HG03378 (cell line): ENCODE data around the gene CHTF18.
"Not testable (repeated sequence)": the region's sequence is repeated elsewhere in the genome, so short reads cannot be mapped to it uniquely, and the experiment has no call there.

ENCODE experiments used
- ATAC-seq: cut with Tn5 transposase; IDR thresholded peaks from one replicate; pipeline ENCODE4 v1.9.1; 2021; ENCODE audit warnings: mild to moderate bottlenecking, moderate library complexity; ENCODE audit not compliant: unreplicated experiment

The CHTF18 gene

GRCh38 chr16:824601-825000 lies 36.2 kb downstream of the CHTF18 start:
- no peak for ATAC-seq

- no peak for ATAC-seq
These were observed 37.1 kb downstream of the CHTF18 start for GRCh38 chr16:825341-826061.

- ATAC-seq: no peak
These were observed 39.1 kb downstream of the CHTF18 start for GRCh38 chr16:827513-827912.

- ATAC-seq: no peak
These were observed 40.5 kb downstream of the CHTF18 start for GRCh38 chr16:828891-829290.

DNA sequence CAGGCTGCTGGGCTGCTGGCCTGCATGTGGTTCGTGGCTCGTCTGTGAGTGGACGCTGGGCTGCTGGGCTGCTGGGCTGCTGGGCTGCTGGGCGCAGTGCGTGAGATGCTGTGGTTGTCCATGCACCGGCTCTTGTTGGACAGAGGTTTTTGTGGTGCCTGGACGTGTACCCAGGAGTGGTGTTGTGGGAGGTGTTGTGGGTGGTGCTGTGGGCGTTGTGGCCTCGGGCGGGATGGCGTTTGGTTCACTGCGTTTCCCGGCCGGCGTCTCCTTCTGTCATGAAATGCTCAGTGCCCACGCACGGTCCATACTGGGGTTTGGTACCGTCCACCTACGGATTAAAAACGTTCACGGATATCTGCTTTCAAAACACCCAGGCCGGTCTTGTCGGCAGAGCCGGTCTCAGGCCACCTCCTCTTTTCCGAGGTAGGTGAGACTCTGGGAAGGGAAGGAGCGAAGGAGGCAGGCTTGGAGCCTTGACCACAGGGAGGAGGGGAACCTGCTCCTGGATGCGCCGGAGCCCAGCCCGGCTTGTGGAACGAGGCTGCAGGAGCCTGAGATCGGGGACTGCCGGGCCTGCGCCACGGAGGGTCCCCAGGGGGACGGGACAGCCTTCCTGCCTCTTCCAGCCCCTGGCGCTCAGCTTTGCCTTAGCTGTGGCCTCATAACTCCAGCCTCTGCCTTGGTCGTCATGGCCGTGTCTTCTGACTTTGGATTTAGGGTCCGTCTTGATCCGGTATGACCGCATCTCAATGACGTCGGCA lies 41.9 kb downstream of the CHTF18 start:
- ATAC-seq: no peak

GRCh38 chr16:830871-831570 lies 42.6 kb downstream of the CHTF18 start:
- ATAC-seq: no peak

DNA sequence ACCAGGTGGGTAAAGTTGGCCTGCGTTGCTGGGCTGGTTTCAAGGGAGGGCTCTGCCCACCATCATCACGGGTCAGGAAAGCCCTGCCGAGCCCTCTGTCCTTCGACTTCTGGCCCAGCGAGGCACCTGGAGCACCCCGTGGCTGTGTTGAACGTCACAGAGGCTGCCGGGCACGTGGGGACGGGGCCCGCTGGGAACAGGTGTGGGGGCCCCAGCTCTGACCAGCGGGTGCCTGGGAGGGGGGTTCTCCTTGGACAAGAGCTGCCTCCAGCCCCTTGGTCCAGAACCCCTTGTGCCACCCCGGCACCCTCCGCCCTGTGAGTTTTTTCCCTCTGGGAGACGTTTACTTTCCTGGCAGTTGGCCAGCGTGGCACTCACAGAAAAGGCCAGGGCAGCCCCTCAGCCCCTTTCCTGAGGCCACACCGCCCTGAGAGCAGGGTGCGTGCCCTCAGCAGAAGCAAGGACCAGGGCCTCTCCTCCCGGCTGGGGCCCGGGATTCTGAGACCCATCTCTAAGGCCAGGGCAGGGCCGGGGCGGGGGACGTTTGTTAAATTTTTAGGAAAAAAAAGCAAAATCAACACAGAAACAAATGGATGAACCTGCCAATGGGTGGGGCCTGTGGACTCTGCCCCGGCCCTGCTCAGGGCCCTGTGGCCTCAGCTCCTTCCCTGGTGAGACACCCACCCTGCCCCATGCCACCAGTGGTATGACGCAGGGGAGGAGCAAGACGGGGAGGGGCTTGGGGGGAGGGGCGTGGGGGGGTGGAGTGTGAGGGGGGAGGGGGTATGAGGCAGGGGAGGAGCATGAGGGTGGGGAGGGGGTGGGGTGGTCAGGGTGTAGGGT lies 43.4 kb downstream of the CHTF18 start:
- no peak for ATAC-seq

GRCh38 chr16:832652-833336 lies 44.4 kb downstream of the CHTF18 start:
- no peak for ATAC-seq

- ATAC-seq: no peak
These were observed 45.0 kb downstream of the CHTF18 start for GRCh38 chr16:833411-833810.

DNA sequence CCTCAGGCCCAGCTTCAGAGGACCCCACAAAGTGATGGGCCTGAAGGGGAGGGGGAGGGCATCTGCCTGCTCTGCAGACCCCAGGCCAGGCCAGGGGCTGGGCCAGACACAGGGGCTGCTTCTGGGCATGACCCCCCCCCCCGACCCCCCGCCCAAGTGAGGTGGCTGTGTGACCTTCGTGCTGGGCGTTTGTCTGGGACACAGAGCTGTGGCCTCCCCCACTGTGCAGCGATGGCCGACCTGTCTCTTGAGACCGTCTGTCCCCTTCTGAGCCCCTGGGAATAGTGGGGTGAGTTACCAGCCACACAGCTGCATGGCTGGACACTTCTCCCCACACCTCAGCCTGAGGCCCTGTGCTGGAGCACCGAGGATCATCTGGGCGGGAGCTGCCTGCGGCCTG lies 47.0 kb downstream of the CHTF18 start:
- ATAC-seq: no peak

DNA sequence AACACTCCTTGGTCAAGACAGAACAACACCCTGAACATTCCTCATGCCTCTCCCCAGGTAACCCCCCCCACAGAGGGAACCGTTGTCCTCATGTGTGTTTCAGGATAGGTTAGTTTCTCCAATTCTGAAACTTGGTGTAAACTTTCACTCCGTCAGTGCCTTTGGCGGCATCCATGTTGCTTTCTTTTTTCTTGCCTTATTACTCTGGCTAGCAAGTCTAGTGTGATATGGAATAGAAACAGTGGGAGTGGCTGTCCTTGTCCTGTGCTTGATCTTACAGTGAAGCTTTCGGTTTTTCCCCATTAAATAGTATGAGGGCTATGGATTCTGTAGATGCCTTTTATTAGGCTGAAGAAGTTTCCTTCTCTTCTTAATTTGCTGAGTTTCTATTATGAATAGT lies 47.8 kb downstream of the CHTF18 start:
- no peak for ATAC-seq

GRCh38 chr16:836822-837221 lies 48.4 kb downstream of the CHTF18 start:
- not testable (repeated sequence) for ATAC-seq

DNA sequence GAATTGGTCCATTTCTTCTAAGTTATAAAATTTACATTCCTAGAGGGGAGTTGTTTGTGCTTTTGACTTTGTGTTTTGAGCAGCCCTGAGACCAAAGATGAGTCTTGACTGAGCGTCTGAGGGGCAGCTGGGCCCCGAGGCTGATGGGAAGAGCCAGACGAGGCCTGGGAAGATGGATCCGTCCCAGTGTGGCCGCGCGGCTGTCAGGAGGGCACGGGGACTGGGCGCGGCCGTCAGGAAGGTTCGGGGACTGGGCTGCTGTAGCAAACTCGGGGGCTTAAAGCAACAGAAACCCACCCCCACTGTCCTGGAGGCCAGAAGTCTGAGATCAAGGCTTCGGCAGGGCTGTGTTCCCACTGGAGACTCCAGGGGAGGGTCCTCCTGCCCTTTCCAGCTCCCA lies 50.3 kb downstream of the CHTF18 start:
- ATAC-seq: no peak

DNA sequence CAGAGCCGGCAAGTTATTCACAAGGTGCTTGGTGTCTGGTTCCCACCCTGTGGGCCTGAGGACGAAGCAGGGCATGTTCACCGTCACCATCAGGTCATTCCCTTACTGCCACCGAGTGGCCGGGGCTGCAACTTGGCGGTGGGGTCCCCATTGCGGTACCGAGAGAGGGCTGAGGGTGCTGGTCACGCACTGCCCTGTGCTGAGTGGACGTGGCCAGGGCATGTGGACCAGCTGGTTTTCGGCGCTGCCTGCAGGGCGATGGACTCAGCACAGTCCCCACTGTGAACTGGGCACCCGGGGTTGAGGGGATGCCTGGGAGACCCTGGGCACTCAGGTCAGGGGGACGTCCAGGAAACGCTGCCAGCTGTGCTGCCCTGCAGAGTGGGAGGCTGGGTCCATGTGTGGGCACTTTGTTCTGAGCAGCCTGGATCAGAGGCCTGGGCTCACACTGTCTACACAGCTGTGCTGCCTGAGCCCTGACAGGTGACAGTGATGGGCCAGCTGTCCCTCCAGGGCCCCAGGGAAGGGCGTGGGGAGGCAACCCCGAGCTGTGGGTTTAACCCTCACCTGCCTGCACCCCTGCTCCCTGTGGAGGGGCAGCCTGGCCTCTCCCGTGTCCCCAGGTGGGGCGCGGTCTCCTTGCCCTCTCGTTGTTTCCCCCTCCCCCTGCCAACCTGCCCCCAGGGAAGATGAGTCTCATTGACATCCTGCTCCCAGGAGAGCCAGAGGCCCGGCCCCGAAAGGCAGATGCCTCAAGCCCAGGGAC lies 51.4 kb downstream of the CHTF18 start:
- no peak for ATAC-seq

DNA sequence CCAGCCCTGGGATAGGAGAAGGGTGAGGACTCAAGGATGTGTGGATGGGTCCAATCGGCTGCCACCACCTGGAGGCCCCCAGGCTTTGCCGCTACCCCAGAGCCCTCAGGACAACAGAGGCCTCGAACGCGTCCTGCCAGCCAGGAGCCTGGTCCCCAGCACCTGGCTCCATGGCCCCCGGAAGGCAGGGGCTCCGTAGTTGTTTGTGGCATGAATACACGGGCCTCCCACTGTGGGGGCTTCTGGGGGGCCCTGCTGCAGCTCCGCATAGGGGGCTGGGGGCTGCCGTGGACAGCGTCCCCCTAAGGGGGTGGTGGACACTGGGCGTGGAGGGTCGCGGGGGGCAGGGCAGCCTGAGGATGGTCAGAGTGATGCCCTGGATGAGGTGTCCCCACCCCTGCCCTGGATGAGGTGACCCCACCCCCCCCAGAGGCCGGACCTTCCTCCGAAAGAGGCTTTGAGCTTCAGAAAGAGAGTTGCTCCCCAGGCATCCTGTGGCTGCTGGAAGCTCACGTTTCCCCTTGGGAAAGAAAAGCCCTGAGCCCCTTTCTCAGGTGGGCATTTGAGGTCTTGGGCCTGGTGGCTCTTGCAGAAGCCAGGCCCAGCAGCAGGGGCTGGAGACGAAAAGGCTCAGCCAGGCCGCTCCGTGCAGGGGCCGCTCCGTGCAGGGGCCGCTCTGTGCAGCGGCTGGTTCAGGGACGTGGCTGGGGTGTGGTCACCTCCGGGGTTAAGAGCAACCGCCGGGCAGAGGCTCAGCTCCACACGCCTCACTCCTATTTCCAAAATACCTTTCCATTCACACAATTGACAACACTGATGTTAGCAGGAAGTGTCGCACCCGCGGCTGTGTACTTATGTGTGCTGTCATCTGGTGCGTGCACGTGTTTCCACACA lies 52.4 kb downstream of the CHTF18 start:
- ATAC-seq: no peak

GRCh38 chr16:841455-842060 lies 53.1 kb downstream of the CHTF18 start:
- no peak for ATAC-seq

DNA sequence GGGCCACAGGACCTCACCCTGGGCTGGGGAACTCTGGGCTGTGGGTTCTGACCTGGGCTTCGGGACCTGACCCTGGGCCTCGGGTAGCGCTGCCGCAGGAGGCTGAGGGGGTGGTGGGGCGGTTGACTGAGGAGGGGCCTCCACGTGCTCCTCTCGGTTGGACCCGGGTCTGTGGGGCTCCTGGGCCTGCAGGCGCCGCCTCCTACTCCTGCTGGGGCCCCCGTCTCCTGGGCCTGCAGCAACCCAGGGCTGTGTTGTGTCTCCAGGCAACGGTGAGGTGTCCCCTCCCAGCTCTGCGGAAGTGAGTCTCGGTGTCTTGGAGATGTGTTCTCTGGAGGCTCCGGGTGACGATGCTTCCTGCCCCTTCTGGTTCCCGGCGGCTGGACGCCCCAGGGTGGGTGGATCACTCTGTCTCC lies 53.6 kb downstream of the CHTF18 start:
- no peak for ATAC-seq
